ENCODE results near the gene STAMBPL1. TPM values are rescaled to one million over a fixed set of nuclear protein-coding genes. Genes with fewer than 3 reads are reported as not detected.

Gene STAMBPL1
- total RNA-seq, 1 experiment from 2014 or later = 25.2 TPM

DNA sequence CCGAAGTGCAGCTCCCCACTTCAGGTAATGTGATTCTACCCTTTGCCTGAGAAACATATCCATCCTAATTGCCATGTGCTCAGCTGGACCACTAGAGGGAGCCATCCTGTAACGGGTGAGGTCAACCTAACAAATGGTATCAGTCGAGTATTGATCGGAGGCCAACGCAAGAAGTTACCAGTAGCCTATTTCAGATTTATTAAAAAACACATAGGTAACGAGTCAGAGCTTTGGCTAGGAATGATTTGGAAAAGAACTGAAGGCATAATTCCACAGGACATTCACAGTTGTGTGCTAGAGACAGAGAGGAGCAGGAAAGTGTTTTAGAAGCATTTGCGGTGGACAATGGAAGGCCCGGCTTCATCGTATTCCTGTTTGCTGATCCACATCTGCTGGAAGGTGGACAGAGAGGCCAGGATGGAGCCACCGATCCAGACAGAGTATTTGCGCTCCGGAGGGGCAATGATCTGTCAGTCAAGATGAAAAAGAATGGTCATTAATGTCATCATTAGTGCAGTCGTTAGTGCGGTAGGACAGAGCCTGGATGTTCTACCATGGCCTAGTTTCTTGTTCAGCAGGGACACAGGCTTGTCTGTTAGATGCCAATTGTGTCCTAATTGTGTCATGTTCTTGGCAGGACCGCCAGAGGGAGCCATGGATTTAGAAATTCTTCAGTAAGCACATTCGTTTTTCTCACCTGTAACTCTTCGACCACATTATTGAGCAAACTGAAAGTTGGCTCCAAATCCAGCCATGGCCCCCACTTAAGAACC, 55.0 kb downstream of the STAMBPL1 start:
- Histone ChIP-seq H3K27ac (ENCODE audit: low read length) (no peak overlapping the region), H3K27me3 (ENCODE audit: control insufficient read depth, insufficient read depth, low read length) (no peaks in the 10 kb centered on the region), H3K9me3 (ENCODE audit: control insufficient read depth, insufficient read depth, low read depth, low read length) (no peaks in the 10 kb centered on the region), H3K4me1 (ENCODE audit: control insufficient read depth, insufficient read depth, low read length) (peaks cover 12% of the 10 kb centered on the region), H3K36me3 (ENCODE audit: control insufficient read depth, insufficient read depth, low read length) (no peaks in the 10 kb centered on the region), H3K4me3 (ENCODE audit: low read depth in 2 of 2, low read length in 2 of 2) (peak overlapping the region in 1 of 2 experiments; percentile 22; a peak in 2 of 4 replicates)
- intact Hi-C loops (cut with micrococcal nuclease; ENCODE audit: unreplicated experiment) = loop anchor here (1.0 to 5.0 kb wide), 3 partner anchors 52 to 278 kb away; no protein-coding TSS in a partner anchor
- DNase-seq (ENCODE audit: low read depth, low spot score) (peak; percentile 60), ATAC-seq (peak; percentile 84)
- ChIA-PET POLR2A (no interaction called here), CTCF (interaction anchor here (0.7 to 3.2 kb wide), 8 partner anchors 8 to 99 kb away, joined by 3 to 52 read pairs (median 4); partner anchors contain the start of gene FAS)
- in situ Hi-C loops (cut with HindIII; ENCODE audit: low pct_unique_long_range_greater_than_20kb, low sequenced_read_pairs) = no loop called here
- TF ChIP-seq, protein P1, sequence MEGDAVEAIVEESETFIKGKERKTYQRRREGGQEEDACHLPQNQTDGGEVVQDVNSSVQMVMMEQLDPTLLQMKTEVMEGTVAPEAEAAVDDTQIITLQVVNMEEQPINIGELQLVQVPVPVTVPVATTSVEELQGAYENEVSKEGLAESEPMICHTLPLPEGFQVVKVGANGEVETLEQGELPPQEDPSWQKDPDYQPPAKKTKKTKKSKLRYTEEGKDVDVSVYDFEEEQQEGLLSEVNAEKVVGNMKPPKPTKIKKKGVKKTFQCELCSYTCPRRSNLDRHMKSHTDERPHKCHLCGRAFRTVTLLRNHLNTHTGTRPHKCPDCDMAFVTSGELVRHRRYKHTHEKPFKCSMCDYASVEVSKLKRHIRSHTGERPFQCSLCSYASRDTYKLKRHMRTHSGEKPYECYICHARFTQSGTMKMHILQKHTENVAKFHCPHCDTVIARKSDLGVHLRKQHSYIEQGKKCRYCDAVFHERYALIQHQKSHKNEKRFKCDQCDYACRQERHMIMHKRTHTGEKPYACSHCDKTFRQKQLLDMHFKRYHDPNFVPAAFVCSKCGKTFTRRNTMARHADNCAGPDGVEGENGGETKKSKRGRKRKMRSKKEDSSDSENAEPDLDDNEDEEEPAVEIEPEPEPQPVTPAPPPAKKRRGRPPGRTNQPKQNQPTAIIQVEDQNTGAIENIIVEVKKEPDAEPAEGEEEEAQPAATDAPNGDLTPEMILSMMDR (IDR thresholded peaks at IDR 0.05) = peak; percentile 95
- TF ChIP-seq SIN3A (IDR thresholded peaks at IDR 0.05; ENCODE audit: borderline replicate concordance, insufficient read depth, low read depth, low read length) = no peak
- no TSS peak for BruUV-seq (replicated peaks)

DNA sequence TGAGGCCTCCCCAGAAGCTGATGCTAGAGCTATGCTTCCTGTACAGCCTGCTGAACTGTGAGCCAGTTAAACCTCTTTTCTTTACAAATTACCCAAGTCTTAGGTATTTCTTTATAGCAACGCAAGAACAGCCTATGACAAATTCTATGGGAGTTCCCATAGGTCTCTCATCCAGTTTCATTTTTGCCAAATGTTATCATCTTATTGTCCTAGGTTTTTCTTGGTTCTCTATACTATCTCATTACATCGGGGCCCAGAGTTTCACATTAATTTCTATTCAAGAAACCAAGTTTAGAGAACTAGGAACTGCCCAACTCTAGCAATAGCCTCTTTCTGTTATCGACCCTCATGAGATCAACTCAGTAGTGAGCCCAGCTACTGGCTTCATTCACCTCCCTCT, 56.6 kb downstream of the STAMBPL1 start:
- TF ChIP-seq, protein P1 (IDR thresholded peaks at IDR 0.05) = no peak
- TF ChIP-seq SIN3A (IDR thresholded peaks at IDR 0.05; ENCODE audit: borderline replicate concordance, insufficient read depth, low read depth, low read length) (no peak), TCF7L2 (IDR thresholded peaks at IDR 0.05; ENCODE audit: low read depth, low read length) (no peak), POLR2AphosphoS5 (IDR thresholded peaks at IDR 0.05; ENCODE audit: low read depth, low read length) (no peak)
- TF ChIP-seq, protein P2, sequence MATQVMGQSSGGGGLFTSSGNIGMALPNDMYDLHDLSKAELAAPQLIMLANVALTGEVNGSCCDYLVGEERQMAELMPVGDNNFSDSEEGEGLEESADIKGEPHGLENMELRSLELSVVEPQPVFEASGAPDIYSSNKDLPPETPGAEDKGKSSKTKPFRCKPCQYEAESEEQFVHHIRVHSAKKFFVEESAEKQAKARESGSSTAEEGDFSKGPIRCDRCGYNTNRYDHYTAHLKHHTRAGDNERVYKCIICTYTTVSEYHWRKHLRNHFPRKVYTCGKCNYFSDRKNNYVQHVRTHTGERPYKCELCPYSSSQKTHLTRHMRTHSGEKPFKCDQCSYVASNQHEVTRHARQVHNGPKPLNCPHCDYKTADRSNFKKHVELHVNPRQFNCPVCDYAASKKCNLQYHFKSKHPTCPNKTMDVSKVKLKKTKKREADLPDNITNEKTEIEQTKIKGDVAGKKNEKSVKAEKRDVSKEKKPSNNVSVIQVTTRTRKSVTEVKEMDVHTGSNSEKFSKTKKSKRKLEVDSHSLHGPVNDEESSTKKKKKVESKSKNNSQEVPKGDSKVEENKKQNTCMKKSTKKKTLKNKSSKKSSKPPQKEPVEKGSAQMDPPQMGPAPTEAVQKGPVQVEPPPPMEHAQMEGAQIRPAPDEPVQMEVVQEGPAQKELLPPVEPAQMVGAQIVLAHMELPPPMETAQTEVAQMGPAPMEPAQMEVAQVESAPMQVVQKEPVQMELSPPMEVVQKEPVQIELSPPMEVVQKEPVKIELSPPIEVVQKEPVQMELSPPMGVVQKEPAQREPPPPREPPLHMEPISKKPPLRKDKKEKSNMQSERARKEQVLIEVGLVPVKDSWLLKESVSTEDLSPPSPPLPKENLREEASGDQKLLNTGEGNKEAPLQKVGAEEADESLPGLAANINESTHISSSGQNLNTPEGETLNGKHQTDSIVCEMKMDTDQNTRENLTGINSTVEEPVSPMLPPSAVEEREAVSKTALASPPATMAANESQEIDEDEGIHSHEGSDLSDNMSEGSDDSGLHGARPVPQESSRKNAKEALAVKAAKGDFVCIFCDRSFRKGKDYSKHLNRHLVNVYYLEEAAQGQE (IDR thresholded peaks at IDR 0.05; ENCODE audit: insufficient read depth in 1 of 2, low read depth in 2 of 2, low read length in 1 of 2) = no peak
- Histone ChIP-seq H3K27me3 (ENCODE audit: control insufficient read depth, insufficient read depth, low read length) (no peaks in the 10 kb centered on the region), H3K27ac (ENCODE audit: low read length) (no peak overlapping the region), H3K4me3 (ENCODE audit: low read depth in 2 of 2, low read length in 2 of 2) (no peak overlapping the region), H3K9me3 (ENCODE audit: control insufficient read depth, insufficient read depth, low read depth, low read length) (no peaks in the 10 kb centered on the region), H3K36me3 (ENCODE audit: control insufficient read depth, insufficient read depth, low read length) (no peaks in the 10 kb centered on the region), H3K4me1 (ENCODE audit: control insufficient read depth, insufficient read depth, low read length) (peaks cover 12% of the 10 kb centered on the region)
- CTCF ChIA-PET = no interaction called here
- ATAC-seq (no peak), DNase-seq (ENCODE audit: low read depth, low spot score) (no peak)
- in situ Hi-C loops (cut with HindIII; ENCODE audit: low pct_unique_long_range_greater_than_20kb, low sequenced_read_pairs) (no loop called here), intact Hi-C loops (cut with micrococcal nuclease; ENCODE audit: unreplicated experiment) (no loop called here)
- POLR2A ChIA-PET = no interaction called here
- no TSS peak for BruUV-seq (replicated peaks)
